Amygdala (tissue), 56 donors: ENCODE results near the gene WFIKKN1.
A peak's percentile ranks its signal among the peaks of the same experiment; 100 is the strongest.

Source experiments
- DNase-seq, 56 donors: peaks; one replicate each; lab custom pipeline; 2025; lab: John Stamatoyannopoulos, UW

WFIKKN1 gene

GRCh38 chr16:670485-671352, 39.9 kb downstream of the WFIKKN1 start:
- no peak for DNase-seq

GRCh38 chr16:671353-672131, 40.8 kb downstream of the WFIKKN1 start:
- DNase-seq, result peak in 1 of 56 donors; percentile 10

- no peak for DNase-seq
Observed at GRCh38 chr16:672371-672770, 41.6 kb downstream of the WFIKKN1 start.

- DNase-seq, result no peak
Observed at GRCh38 chr16:672851-673250, 42.1 kb downstream of the WFIKKN1 start.

- no peak for DNase-seq
Observed at GRCh38 chr16:673399-673991, 42.7 kb downstream of the WFIKKN1 start.

- DNase-seq, result no peak
Observed at GRCh38 chr16:674214-674881, 43.6 kb downstream of the WFIKKN1 start.

GRCh38 chr16:674968-675883, 44.4 kb downstream of the WFIKKN1 start, which contains the start of gene RHBDL1:
TSS of gene RHBDL1 (plus strand) at chr16:675671. CDS start at chr16:675791, 120 bp downstream.
- DNase-seq, result peak in 32 of 56 donors; percentile 17 to 78 (median 40)

GRCh38 chr16:675884-676564, 45.2 kb downstream of the WFIKKN1 start:
- peak in 1 of 56 donors; percentile 21 for DNase-seq

GRCh38 chr16:676565-676902, 45.7 kb downstream of the WFIKKN1 start:
- DNase-seq, result no peak

- no peak for DNase-seq
Observed at GRCh38 chr16:676913-677312, 46.1 kb downstream of the WFIKKN1 start.

GRCh38 chr16:677316-678190, 46.8 kb downstream of the WFIKKN1 start:
- DNase-seq, result no peak

- no peak for DNase-seq
Observed at GRCh38 chr16:678209-678857, 47.5 kb downstream of the WFIKKN1 start.

GRCh38 chr16:678858-679813, 48.4 kb downstream of the WFIKKN1 start:
- DNase-seq, result peak in 31 of 56 donors; percentile 8 to 80 (median 61)

GRCh38 chr16:679814-680624, 49.2 kb downstream of the WFIKKN1 start, which contains the start of gene STUB1:
TSS of gene STUB1 (plus strand) at chr16:680410. CDS start at chr16:680526, 116 bp downstream.
- DNase-seq, result peak in 55 of 56 donors; percentile 60 to 97 (median 86)

- DNase-seq, result no peak
Observed at GRCh38 chr16:680625-680945, 49.8 kb downstream of the WFIKKN1 start.
